SHP77 (cell line): Measurements from ENCODE around the gene UBE2D1.

Experiments
- DNase-seq, 2 experiments: peaks; one replicate each; lab custom pipeline; 2025; lab: John Stamatoyannopoulos, UW

Gene UBE2D1

GRCh38 chr10:58341422-58341821 lies 6.6 kb downstream of the UBE2D1 start:
- DNase-seq, result no peak

- DNase-seq, result no peak
These were observed 7.1 kb downstream of the UBE2D1 start for GRCh38 chr10:58341947-58342346.

- DNase-seq, result no peak
These were observed 13.2 kb downstream of the UBE2D1 start for GRCh38 chr10:58347967-58348366.

GRCh38 chr10:58348571-58349033 lies 13.8 kb downstream of the UBE2D1 start:
- no peak for DNase-seq

GRCh38 chr10:58350023-58350422 lies 15.2 kb downstream of the UBE2D1 start:
- DNase-seq, result no peak

- no peak for DNase-seq
These were observed 16.0 kb downstream of the UBE2D1 start for GRCh38 chr10:58350619-58351323.

- no peak for DNase-seq
These were observed 17.1 kb downstream of the UBE2D1 start for GRCh38 chr10:58351616-58352578.

GRCh38 chr10:58352956-58353610 lies 18.3 kb downstream of the UBE2D1 start:
- DNase-seq, result no peak

GRCh38 chr10:58356756-58357155 lies 21.9 kb downstream of the UBE2D1 start:
- DNase-seq, result no peak

- DNase-seq, result no peak
These were observed 23.6 kb downstream of the UBE2D1 start for GRCh38 chr10:58358314-58358933.

GRCh38 chr10:58358947-58359346 lies 24.1 kb downstream of the UBE2D1 start:
- DNase-seq, result no peak

GRCh38 chr10:58359541-58359940 lies 24.7 kb downstream of the UBE2D1 start:
- DNase-seq, result no peak

GRCh38 chr10:58360412-58361004 lies 25.7 kb downstream of the UBE2D1 start:
- no peak for DNase-seq

GRCh38 chr10:58361353-58361752 lies 26.5 kb downstream of the UBE2D1 start:
- DNase-seq, result no peak

GRCh38 chr10:58362027-58362789 lies 27.4 kb downstream of the UBE2D1 start:
- no peak for DNase-seq

GRCh38 chr10:58367069-58367468 lies 32.3 kb downstream of the UBE2D1 start:
- no peak for DNase-seq

GRCh38 chr10:58371473-58371872 lies 36.7 kb downstream of the UBE2D1 start:
- DNase-seq, result no peak

GRCh38 chr10:58372607-58373441 lies 38.0 kb downstream of the UBE2D1 start:
- DNase-seq, result no peak

- no peak for DNase-seq
These were observed 38.6 kb downstream of the UBE2D1 start for GRCh38 chr10:58373442-58373827.

GRCh38 chr10:58382489-58382995 lies 47.7 kb downstream of the UBE2D1 start:
- DNase-seq, result no peak
